A673 (cell line): ENCODE measurements around the gene RAP2C. TPM values are rescaled to one million over a fixed set of nuclear protein-coding genes. Genes with fewer than 3 reads are reported as not detected.

ENCODE experiments used
- BruUV-seq: library from RNA; stranded (reverse); fragments of 400-500 nt; replicated peaks from 2 replicates; lab custom pipeline; 2021; lab: Mats Ljungman, UMichigan
- CTCF ChIA-PET: fragments of 300-600 bp; sonication (Branson Sonifier 250); formaldehyde crosslinking; loops from one replicate; lab custom pipeline; 2022; ENCODE audit warnings: antibody characterized with exemption; lab: Charles Lee
- POLR2A ChIA-PET: fragments of 300-600 bp; sonication (Branson Sonifier 250); formaldehyde crosslinking; loops from one replicate; lab custom pipeline; 2022; ENCODE audit warnings: antibody characterized with exemption; ENCODE audit not compliant: low non-redundant PET; lab: Charles Lee
- DNase-seq: peaks from one replicate; pipeline ENCODE4 v3.0.0-alpha.2; 2015; ENCODE audit warnings: low spot score
- H3K27ac ChIP-seq: fragments of 200-600 bp; sonication (generic); 2 replicates; pipeline ENCODE4 v1.5.1; 2016; ENCODE audit warnings: mixed run types, low read depth, mild to moderate bottlenecking, mixed read lengths, antibody characterized with exemption, low read length; ENCODE audit not compliant: poor library complexity, severe bottlenecking
- H3K27me3 ChIP-seq: fragments of 200-600 bp; sonication (generic); replicated peaks from 2 replicates; pipeline ENCODE4 v1.6.1; 2017; ENCODE audit warnings: mixed run types, low read depth, mild to moderate bottlenecking, mixed read lengths, antibody characterized with exemption, low read length; ENCODE audit not compliant: insufficient read depth, poor library complexity
- H3K36me3 ChIP-seq: fragments of 200-600 bp; sonication (generic); 2 replicates; pipeline ENCODE4 v1.6.1; 2016; ENCODE audit warnings: mixed run types, mild to moderate bottlenecking, mixed read lengths, antibody characterized with exemption, low read length; ENCODE audit not compliant: insufficient read depth, poor library complexity, severe bottlenecking
- H3K4me1 ChIP-seq: fragments of 200-600 bp; sonication (generic); 2 replicates; pipeline ENCODE4 v1.6.1; 2017; ENCODE audit warnings: mixed run types, mild to moderate bottlenecking, mixed read lengths, antibody characterized with exemption, low read length; ENCODE audit not compliant: insufficient read depth, poor library complexity, severe bottlenecking
- H3K4me3 ChIP-seq: fragments of 200-600 bp; sonication (generic); 2 replicates; pipeline ENCODE4 v1.5.1; 2016; ENCODE audit warnings: low read depth, mixed run types, mild to moderate bottlenecking, mixed read lengths, low read length; ENCODE audit not compliant: poor library complexity, severe bottlenecking
- H3K9me3 ChIP-seq: fragments of 200-600 bp; sonication (generic); 2 replicates; pipeline ENCODE4 v1.6.1; 2016; ENCODE audit warnings: mixed run types, low read depth, mild to moderate bottlenecking, mixed read lengths, antibody characterized with exemption, low read length; ENCODE audit not compliant: poor library complexity, severe bottlenecking
- CTCF ChIP-seq: fragments of 300-800, 200-600 bp; sonication (generic); conservative IDR thresholded peaks from 2 replicates; pipeline ENCODE4 v1.5.1; 2017; ENCODE audit warnings: low read depth, mild to moderate bottlenecking, antibody characterized with exemption, low read length, moderate library complexity, mixed read lengths
- EZH2 ChIP-seq: fragments of 200-600 bp; sonication (generic); IDR thresholded peaks from 2 replicates; pipeline ENCODE4 v1.6.1; 2017; ENCODE audit warnings: borderline replicate concordance, low read depth, mild to moderate bottlenecking, mixed read lengths, antibody characterized with exemption, low read length; ENCODE audit not compliant: poor library complexity, severe bottlenecking
- intact Hi-C: fragments of 100-400 bp; cut with micrococcal nuclease; formaldehyde crosslinking; loops from one replicate; pipeline ENCODE4 v1.10.0; 2022; ENCODE audit not compliant: unreplicated experiment
- total RNA-seq: library from RNA; stranded (reverse); gene quantifications from 2 replicates; pipeline ENCODE4 v1.2.3, GENCODE V29; 2021

RAP2C gene
- total RNA-seq, 1 experiment from 2014 or later = 21.4 TPM

- POLR2A ChIA-PET = no interaction called here
- peak; percentile 87 for DNase-seq
Observed at GRCh38 chrX:132217203-132218073, 1.8 kb downstream of the RAP2C start.

DNA sequence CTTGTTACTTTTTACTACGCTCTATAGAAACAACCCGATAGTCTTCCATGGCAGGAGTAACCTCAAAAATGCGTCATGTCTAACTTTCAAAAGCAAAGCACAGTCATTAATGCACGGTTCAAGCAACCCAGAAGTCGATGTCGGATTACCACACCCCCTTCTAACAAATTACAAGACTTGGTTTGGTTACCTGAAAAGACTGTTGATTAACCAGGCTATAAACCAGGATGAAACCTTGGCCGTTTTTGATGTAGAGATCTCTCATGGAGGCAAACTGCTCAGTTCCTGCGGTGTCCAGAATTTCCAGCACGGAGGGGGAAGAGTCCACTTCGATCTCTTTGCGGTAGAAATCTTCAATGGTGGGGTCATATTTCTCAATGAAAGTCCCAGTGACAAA is 2.4 kb downstream of the RAP2C start:
- Histone ChIP-seq H3K27ac (peak overlapping the region; percentile 87), H3K4me1 (peaks cover 5% of the 10 kb centered on the region), H3K4me3 (peak overlapping the region; percentile 68), H3K9me3 (no peaks in the 10 kb centered on the region), H3K27me3 (peaks cover under 1% of the 10 kb centered on the region), H3K36me3 (peaks cover 8% of the 10 kb centered on the region)
- ChIA-PET CTCF (no interaction called here), POLR2A (no interaction called here)
- BruUV-seq = TSS peak; percentile 43
- intact Hi-C loops = loop anchor here (5.0 kb wide), 1 partner anchor 390 kb away; no protein-coding TSS in a partner anchor
- TF ChIP-seq CTCF (no peak), EZH2 (no peak)
- DNase-seq = peak; percentile 32

More at GRCh38 chrX:132217203-132218073, 1.8 kb downstream of the RAP2C start:
- Histone ChIP-seq H3K27me3 (peaks cover 5% of the 10 kb centered on the region), H3K4me3 (peak overlapping the region; percentile 68), H3K4me1 (peaks cover 5% of the 10 kb centered on the region), H3K9me3 (no peaks in the 10 kb centered on the region), H3K36me3 (peaks cover 6% of the 10 kb centered on the region), H3K27ac (peak overlapping the region; percentile 87)
- CTCF ChIA-PET = no interaction called here
- no TSS peak for BruUV-seq
- TF ChIP-seq CTCF (no peak), EZH2 (no peak)
- intact Hi-C loops = loop anchor here (5.0 kb wide), 1 partner anchor 390 kb away; no protein-coding TSS in a partner anchor

GRCh38 chrX:132216283-132216682 is 3.0 kb downstream of the RAP2C start:
- Histone ChIP-seq H3K27ac (no peak overlapping the region), H3K9me3 (no peaks in the 10 kb centered on the region), H3K4me1 (peaks cover 5% of the 10 kb centered on the region), H3K36me3 (peaks cover 8% of the 10 kb centered on the region), H3K4me3 (peak overlapping the region; percentile 68), H3K27me3 (no peaks in the 10 kb centered on the region)
- CTCF ChIA-PET = no interaction called here
- POLR2A ChIA-PET = no interaction called here
- DNase-seq = peak; percentile 13
- no TSS peak for BruUV-seq
- TF ChIP-seq CTCF = no peak
- intact Hi-C loops = loop anchor here (5.0 kb wide), 1 partner anchor 389 kb away; no protein-coding TSS in a partner anchor
